Heart right ventricle (tissue), 16 donors: ENCODE data around the gene CDHR5. TPM values are rescaled to one million over a fixed set of nuclear protein-coding genes. Genes with fewer than 3 reads are reported as not detected.

Source experiments
- ATAC-seq, 8 donors: fragments of 200-7000 bp; cut with Tn5 transposase; one replicate each; pipeline ENCODE4 v1.9.1; 2020; ENCODE audit warnings: mild to moderate bottlenecking in 8 of 8, moderate library complexity in 8 of 8, moderate number of reproducible peaks in 1 of 8
- DNase-seq, 2 donors: peaks; one replicate each; pipeline ENCODE4 v3.0.0-alpha.2; 2020
- H3K27ac ChIP-seq, 10 donors: fragments of 200-600 bp; sonication (generic) in 2 of 10; one replicate each; pipeline versions ENCODE4 v1.5.0 to v1.8.0; 2020 to 2022; ENCODE audit warnings: mild to moderate bottlenecking in 3 of 10
- H3K27me3 ChIP-seq, 7 donors: fragments of 200-600 bp; one replicate each; pipeline ENCODE4 v1.8.0; 2021 to 2022; ENCODE audit warnings: mild to moderate bottlenecking in 2 of 7
- H3K36me3 ChIP-seq, 9 donors: fragments of 200-600 bp; sonication (generic) in 1 of 9; one replicate each; pipeline versions ENCODE4 v1.5.0 to v1.8.0; 2020 to 2022; ENCODE audit warnings: mild to moderate bottlenecking in 2 of 9
- H3K4me1 ChIP-seq, 9 donors: fragments of 200-600 bp; sonication (generic) in 1 of 9; one replicate each; pipeline versions ENCODE4 v1.5.0 to v1.8.0; 2020 to 2022; ENCODE audit warnings: mild to moderate bottlenecking in 4 of 9
- H3K4me3 ChIP-seq, 10 donors: fragments of 200-600 bp; sonication (generic) in 2 of 10; one replicate each; pipeline versions ENCODE4 v1.5.0 to v1.8.0; 2020 to 2022; ENCODE audit warnings: mild to moderate bottlenecking in 7 of 10, moderate library complexity in 2 of 10
- H3K9me3 ChIP-seq, 11 donors: fragments of 200-600 bp in 10 of 11; sonication (generic) in 2 of 11; one replicate each; pipeline versions ENCODE4 v1.5.0 to v1.8.0; 2013 to 2022; ENCODE audit warnings: mild to moderate bottlenecking in 2 of 11, control low read depth in 1 of 11, moderate library complexity in 1 of 11
- CTCF ChIP-seq, 9 donors: fragments of 200-600 bp; sonication (generic) in 2 of 9; IDR thresholded peaks; one replicate each; pipeline versions ENCODE4 v1.5.0 to v1.8.0; 2021 to 2022; ENCODE audit warnings: antibody characterized with exemption in 9 of 9, mild to moderate bottlenecking in 5 of 9, moderate library complexity in 1 of 9
- WGBS, 2 donors: extraction: QIAGEN DNeasy Blood & Tissue Kit; methylation state at CpG; one replicate each; pipeline ENCODE4 v1.1.7; 2013; ENCODE audit warnings: inconsistent platforms in 1 of 2; 5-methylcytosine and 5-hydroxymethylcytosine counted together
- intact Hi-C, 10 donors: fragments of 100-400 bp; cut with DNase I; formaldehyde crosslinking; loops; one replicate each; pipeline versions ENCODE4 v1.11.1 to v1.14.2; 2022
- polyA plus RNA-seq, 2 donors: library from polyadenylated mRNA; stranded (reverse); fragments of 200-250 nt; gene quantifications; one replicate each; pipeline ENCODE4 v1.2.3, GENCODE V29; 2013
- total RNA-seq, 10 donors: library from RNA; stranded (reverse); fragmentation: NEBNext Ultra II Directional in 3 of 10; extraction: Animal tissue kit (Norgen Biotek cat#: 25700) in 3 of 10; gene quantifications; one replicate each; pipeline versions ENCODE4 v1.2.1 to v1.2.4, GENCODE V29; 2021 to 2023
- donor health status: Arrhythmogenic right ventricular cardiomyopathy.
- donor health status: ischemic (EF 13 %, LVEDD 7.1; RV severe dilation, severe dysfunction).
- donor health status: healthy with polysubstance abuse.
- donor health status: DM: no; HTN: yes; CAD: no.
- donor health status: DM: no; HTN: no; CAD: no.
- donor health status: ischemic (EF 25% LVEDD 6.9; RV normal size, moderate dysfunction).
- donor health status: ischemic (EF 25% LVEDD 5.7; RV mildly dilated, moderate dysfunction).
- donor health status: healthy.
- donor health status: DM: yes; HTN: yes; CAD: no.
- donor health status: Ischemic cardiomyopathy.
- donor health status: ischemic (EF 35%, LVEDD 5.7; RV mildly dilated, moderate dysfunction).
- donor health status: nonischemic (EF 11% LVEDD 7.7; RV severe dilation, severe dysfunction).
- donor health status: DM: yes; HTN: yes; CAD: no.
- donor health status: PGD.
- donor health status: ischemic (EF 29% LVEDD 5.4; RV normal size, mild dysfunction).
- donor health status: nonischemic (EF 23%, LVEDD 6.1; RV moderate dilation, normal function).

Gene CDHR5
- total and polyA plus RNA-seq, 12 donors = not detected

- 2 to 4% methylated on average over 68 to 80 of the region's 80 CpGs for WGBS, 2 donors
- no peak for TF ChIP-seq CTCF (IDR thresholded peaks at IDR 0.05)
- Histone ChIP-seq H3K4me1 (peaks cover 4 to 30% (median 24%) of the 10 kb centered on the region in 9 donors), H3K4me3 (no peak overlapping the region), H3K9me3 (no peaks in the 10 kb centered on the region), H3K27me3 (peaks cover 19 to 53% (median 40%) of the 10 kb centered on the region in 7 donors), H3K27ac (no peak overlapping the region), H3K36me3 (peaks cover 0 to 27% (median 6%) of the 10 kb centered on the region in 9 donors)
- DNase-seq (no peak), ATAC-seq (no peak)
- intact Hi-C loops = loop anchor here in 1 of 10 donors (1.0 kb wide), 1 partner anchor 34 kb away; no protein-coding TSS in a partner anchor
These were observed 14.7 kb upstream of the CDHR5 start for GRCh38 chr11:639332-639955.

- ATAC-seq (no peak), DNase-seq (no peak)
- H3K36me3 ChIP-seq = peaks cover 0 to 20% (median 6%) of the 10 kb centered on the region in 9 donors
- H3K9me3 ChIP-seq = no peaks in the 10 kb centered on the region
- peaks cover 4 to 30% (median 24%) of the 10 kb centered on the region in 9 donors for H3K4me1 ChIP-seq
- WGBS, 2 donors = 32% methylated on average over 28 of the region's 28 CpGs
- intact Hi-C loops = loop anchor here in 1 of 10 donors (1.0 kb wide), 1 partner anchor 33 kb away; no protein-coding TSS in a partner anchor
- peaks cover 19 to 53% (median 40%) of the 10 kb centered on the region in 7 donors for H3K27me3 ChIP-seq
- no peak overlapping the region for H3K27ac ChIP-seq
- H3K4me3 ChIP-seq = no peak overlapping the region
- no peak for TF ChIP-seq CTCF (IDR thresholded peaks at IDR 0.05)
These were observed 14.0 kb upstream of the CDHR5 start for GRCh38 chr11:638631-639331.

GRCh38 chr11:637593-638521 lies 13.1 kb upstream of the CDHR5 start:
- DNase-seq (no peak), ATAC-seq (no peak)
- intact Hi-C loops = no loop called here
- TF ChIP-seq CTCF (IDR thresholded peaks at IDR 0.05) = no peak
- H3K4me3 ChIP-seq = peak overlapping the region in 7 of 10 donors; percentile 14 to 42 (median 26)
- H3K4me1 ChIP-seq = peaks cover 4 to 30% (median 24%) of the 10 kb centered on the region in 9 donors
- H3K27me3 ChIP-seq = peaks cover 19 to 53% (median 40%) of the 10 kb centered on the region in 7 donors
- H3K9me3 ChIP-seq = no peaks in the 10 kb centered on the region
- H3K36me3 ChIP-seq = peaks cover 0 to 12% (median 0%) of the 10 kb centered on the region in 9 donors
- WGBS, 2 donors = 22 to 24% methylated on average over 54 to 55 of the region's 55 CpGs
- H3K27ac ChIP-seq = no peak overlapping the region

GRCh38 chr11:637333-637592 lies 12.5 kb upstream of the CDHR5 start:
- TF ChIP-seq CTCF (IDR thresholded peaks at IDR 0.05) = no peak
- no peak overlapping the region for H3K27ac ChIP-seq
- peaks cover 4 to 30% (median 24%) of the 10 kb centered on the region in 9 donors for H3K4me1 ChIP-seq
- H3K9me3 ChIP-seq = no peaks in the 10 kb centered on the region
- no peak for ATAC-seq
- intact Hi-C loops = no loop called here
- peak overlapping the region in 7 of 10 donors; percentile 14 to 42 (median 26) for H3K4me3 ChIP-seq
- peaks cover 19 to 53% (median 40%) of the 10 kb centered on the region in 7 donors for H3K27me3 ChIP-seq
- WGBS, 2 donors = 2 to 3% methylated on average over 22 to 34 of the region's 34 CpGs
- DNase-seq = no peak
- H3K36me3 ChIP-seq = peaks cover 0 to 11% (median 0%) of the 10 kb centered on the region in 9 donors
